Peyer's patch (tissue), 4 donors: Measurements from ENCODE around the gene SAP130. TPM values are rescaled to one million over a fixed set of nuclear protein-coding genes. Genes with fewer than 3 reads are reported as not detected.

Experiments
- DNase-seq, 3 donors: peaks; one replicate each; pipeline ENCODE4 v3.0.0-alpha.2; 2017 to 2019
- H3K27ac ChIP-seq, 4 donors: fragments of 200-600 bp; sonication (generic); one replicate each; pipeline ENCODE4 v1.5.1; 2016 to 2019
- H3K27me3 ChIP-seq, 2 donors: fragments of 200-600 bp; sonication (generic); one replicate each; pipeline ENCODE4 v1.5.1; 2019
- H3K36me3 ChIP-seq, 3 donors: fragments of 200-600 bp; sonication (generic); one replicate each; pipeline ENCODE4 v1.5.1; 2016 to 2019
- H3K4me1 ChIP-seq, 4 donors: fragments of 200-600 bp; sonication (generic); one replicate each; pipeline ENCODE4 v1.5.1; 2016 to 2019
- H3K4me3 ChIP-seq, 4 donors: fragments of 200-600 bp; sonication (generic); 1 replicate in 3 of 4; 2 replicates in 1 of 4; pipeline ENCODE4 v1.5.1; 2016 to 2019; ENCODE audit warnings: mild to moderate bottlenecking in 1 of 4
- H3K9me3 ChIP-seq, 4 donors: fragments of 200-600 bp; sonication (generic); one replicate each; pipeline ENCODE4 v1.5.1; 2016 to 2019; ENCODE audit warnings: mild to moderate bottlenecking in 1 of 4
- POLR2A ChIP-seq, 2 donors: fragments of 450-650 bp; IDR thresholded peaks; one replicate each; pipeline ENCODE4 v1.5.1; 2017; ENCODE audit warnings: antibody characterized with exemption in 2 of 2, mild to moderate bottlenecking in 2 of 2, moderate library complexity in 2 of 2
- total RNA-seq, 4 donors: library from RNA; depleted of rRNA; stranded (reverse); fragments of >200 nt; gene quantifications; one replicate each; pipeline ENCODE4 v1.1.0, GENCODE V29; 2016
- TF ChIP-seq, protein P1 (sequence below), 6 experiments: fragments of 450-650 bp in 4 of 6; fragments of 200-600 bp in 2 of 6; sonication (generic) in 1 of 6; IDR thresholded peaks; one replicate each; pipeline ENCODE4 v1.5.1; 2017 to 2019; ENCODE audit warnings: antibody characterized with exemption in 6 of 6, mild to moderate bottlenecking in 3 of 6, moderate library complexity in 1 of 6

The SAP130 gene
- total RNA-seq, 4 donors from 2014 or later: 9.3 to 20.4 (median 15.6) TPM

DNA sequence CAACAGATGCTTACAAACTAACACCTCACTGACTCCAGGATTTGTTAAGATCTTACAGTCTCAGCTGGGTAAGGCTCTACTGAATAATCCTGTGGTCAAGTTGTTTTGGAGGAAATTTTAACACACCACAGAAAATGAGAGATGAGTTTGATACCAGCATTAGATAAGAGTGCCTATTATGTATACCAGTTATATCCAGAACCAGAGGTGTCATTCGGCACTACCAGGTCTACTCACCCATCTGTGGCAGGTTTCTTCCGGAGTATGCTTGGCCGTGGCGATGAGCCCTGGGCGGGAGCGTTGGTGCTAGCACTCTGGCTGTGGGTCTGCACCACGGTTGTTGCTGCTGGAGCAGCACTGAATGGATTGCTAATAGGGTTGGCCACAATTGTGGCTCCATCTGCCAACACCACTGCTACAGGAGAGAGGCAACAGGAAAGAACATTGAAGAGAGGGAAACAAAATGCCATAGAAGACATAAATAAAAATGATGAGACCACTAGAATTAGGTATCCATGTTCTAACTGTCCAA, 41.2 kb downstream of the SAP130 start:
- no peak overlapping the region for H3K27ac ChIP-seq

DNA sequence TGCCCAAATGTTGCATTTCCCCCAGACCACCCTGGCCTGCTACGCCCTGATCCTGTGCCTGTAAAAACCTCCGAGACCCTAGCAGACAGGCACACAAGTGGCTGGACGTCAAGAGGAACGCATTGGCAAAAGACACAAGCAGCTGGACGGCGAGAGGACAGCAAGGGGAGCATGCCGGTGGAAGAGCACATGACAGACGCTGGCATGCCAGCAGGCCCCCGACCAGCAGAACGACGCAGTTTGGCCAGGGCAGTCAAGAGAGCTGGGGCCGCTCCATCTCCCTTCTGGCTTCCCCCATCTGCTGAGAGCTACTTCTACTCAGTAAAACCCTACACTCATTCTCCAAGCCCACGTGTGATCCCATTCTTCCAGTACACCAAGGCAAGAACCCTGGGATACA, 42.1 kb downstream of the SAP130 start:
- no peak for DNase-seq
- Histone ChIP-seq H3K4me1 (no peaks in the 10 kb centered on the region), H3K4me3 (no peak overlapping the region), H3K9me3 (no peaks in the 10 kb centered on the region), H3K27me3 (no peaks in the 10 kb centered on the region), H3K36me3 (peaks cover 0 to 84% (median 0%) of the 10 kb centered on the region in 3 donors), H3K27ac (no peak overlapping the region)
- no peak for TF ChIP-seq POLR2A (IDR thresholded peaks at IDR 0.05)
- TF ChIP-seq, protein P1, sequence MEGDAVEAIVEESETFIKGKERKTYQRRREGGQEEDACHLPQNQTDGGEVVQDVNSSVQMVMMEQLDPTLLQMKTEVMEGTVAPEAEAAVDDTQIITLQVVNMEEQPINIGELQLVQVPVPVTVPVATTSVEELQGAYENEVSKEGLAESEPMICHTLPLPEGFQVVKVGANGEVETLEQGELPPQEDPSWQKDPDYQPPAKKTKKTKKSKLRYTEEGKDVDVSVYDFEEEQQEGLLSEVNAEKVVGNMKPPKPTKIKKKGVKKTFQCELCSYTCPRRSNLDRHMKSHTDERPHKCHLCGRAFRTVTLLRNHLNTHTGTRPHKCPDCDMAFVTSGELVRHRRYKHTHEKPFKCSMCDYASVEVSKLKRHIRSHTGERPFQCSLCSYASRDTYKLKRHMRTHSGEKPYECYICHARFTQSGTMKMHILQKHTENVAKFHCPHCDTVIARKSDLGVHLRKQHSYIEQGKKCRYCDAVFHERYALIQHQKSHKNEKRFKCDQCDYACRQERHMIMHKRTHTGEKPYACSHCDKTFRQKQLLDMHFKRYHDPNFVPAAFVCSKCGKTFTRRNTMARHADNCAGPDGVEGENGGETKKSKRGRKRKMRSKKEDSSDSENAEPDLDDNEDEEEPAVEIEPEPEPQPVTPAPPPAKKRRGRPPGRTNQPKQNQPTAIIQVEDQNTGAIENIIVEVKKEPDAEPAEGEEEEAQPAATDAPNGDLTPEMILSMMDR (IDR thresholded peaks at IDR 0.05): no peak

More for the DNA sequence above, 41.2 kb downstream of the SAP130 start:
- no peak for DNase-seq
- Histone ChIP-seq H3K36me3 (peaks cover 0 to 90% (median 0%) of the 10 kb centered on the region in 3 donors), H3K4me3 (no peak overlapping the region), H3K4me1 (no peaks in the 10 kb centered on the region), H3K27me3 (no peaks in the 10 kb centered on the region), H3K9me3 (no peaks in the 10 kb centered on the region)
- no peak for TF ChIP-seq POLR2A (IDR thresholded peaks at IDR 0.05)
- TF ChIP-seq, protein P1 (IDR thresholded peaks at IDR 0.05): no peak

DNA sequence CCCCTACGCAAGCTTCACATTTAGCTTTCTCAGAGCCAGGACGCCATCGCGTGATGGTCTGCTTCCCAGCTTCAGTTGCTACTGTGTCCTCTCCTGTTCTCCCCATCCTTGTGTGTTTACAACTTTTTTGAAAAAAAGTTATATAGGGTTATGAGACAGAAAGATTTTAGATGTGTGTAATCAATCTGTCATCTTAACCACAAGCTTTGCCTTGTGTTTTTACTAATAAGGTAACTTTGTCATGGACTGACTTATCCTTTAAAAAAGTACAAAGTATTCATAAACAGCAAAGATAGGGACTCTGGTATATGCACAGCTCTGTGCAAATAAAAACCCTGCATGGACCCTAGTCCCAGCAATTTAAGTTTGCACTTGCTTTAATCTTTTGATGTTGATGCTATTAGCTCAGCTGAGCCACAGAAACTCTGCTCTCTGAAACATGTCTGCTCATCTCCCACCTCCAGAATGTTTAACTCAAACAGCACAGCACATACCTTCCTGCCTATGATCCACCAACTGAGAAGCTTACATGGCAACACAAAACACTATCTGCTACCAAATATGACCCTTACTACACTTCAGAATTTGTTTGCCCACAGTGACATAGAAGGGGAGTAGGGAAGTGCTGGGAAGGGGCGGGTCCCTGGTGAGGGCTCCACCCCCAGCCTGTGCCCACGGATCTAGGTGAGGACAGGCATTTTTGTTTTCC, 42.7 kb downstream of the SAP130 start:
- Histone ChIP-seq H3K36me3 (peaks cover 0 to 84% (median 0%) of the 10 kb centered on the region in 3 donors), H3K4me1 (no peaks in the 10 kb centered on the region), H3K4me3 (no peak overlapping the region), H3K27ac (no peak overlapping the region), H3K9me3 (no peaks in the 10 kb centered on the region), H3K27me3 (no peaks in the 10 kb centered on the region)
- no peak for DNase-seq
- no peak for TF ChIP-seq POLR2A (IDR thresholded peaks at IDR 0.05)
- TF ChIP-seq, protein P1 (IDR thresholded peaks at IDR 0.05): no peak

DNA sequence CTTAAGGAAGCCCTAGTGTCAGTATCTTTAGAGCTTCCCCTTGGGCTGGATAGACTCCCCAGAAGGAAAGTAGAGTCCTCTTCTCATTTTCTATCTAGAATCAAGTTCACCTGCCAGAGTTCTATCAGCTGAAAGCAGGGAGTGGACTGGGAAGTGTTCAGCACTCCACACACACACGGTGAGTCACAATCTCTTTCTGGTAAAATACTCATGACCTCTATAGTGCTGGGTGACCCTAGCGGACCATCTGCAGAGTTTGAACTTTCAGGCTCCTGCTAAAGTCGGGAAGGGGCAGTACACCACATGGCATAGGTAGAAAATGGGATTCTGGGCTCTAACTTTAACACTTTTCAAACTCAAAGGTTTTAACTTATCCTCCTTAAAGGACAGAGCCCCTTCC, 43.3 kb downstream of the SAP130 start:
- DNase-seq: no peak
- TF ChIP-seq, protein P1 (IDR thresholded peaks at IDR 0.05): no peak
- TF ChIP-seq POLR2A (IDR thresholded peaks at IDR 0.05): no peak
- Histone ChIP-seq H3K27me3 (no peaks in the 10 kb centered on the region), H3K4me1 (no peaks in the 10 kb centered on the region), H3K9me3 (no peaks in the 10 kb centered on the region), H3K27ac (no peak overlapping the region), H3K4me3 (no peak overlapping the region), H3K36me3 (peaks cover 0 to 84% (median 0%) of the 10 kb centered on the region in 3 donors)

DNA sequence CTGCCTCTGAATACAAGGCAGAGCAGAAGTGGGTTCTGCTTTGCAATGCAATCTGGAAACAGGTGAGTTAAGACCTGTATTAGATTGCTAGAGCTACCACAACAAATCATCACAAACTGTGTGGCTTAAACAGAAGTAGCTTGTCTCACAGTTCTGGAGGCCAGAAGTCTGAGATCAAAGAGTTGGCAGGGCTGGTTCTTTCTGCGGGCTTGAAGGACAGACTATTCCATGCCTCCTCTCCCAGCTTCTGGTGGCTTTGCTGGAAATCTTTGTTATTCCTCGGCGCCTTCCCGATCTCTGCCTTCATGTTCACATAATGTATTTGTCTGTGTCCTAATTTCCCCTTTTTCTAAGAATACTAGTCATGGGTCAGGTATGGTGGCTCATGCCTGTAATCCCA, 58.4 kb downstream of the SAP130 start:
- no peak overlapping the region for H3K27ac ChIP-seq
- no peaks in the 10 kb centered on the region for H3K27me3 ChIP-seq
- no peak for DNase-seq
- H3K4me1 ChIP-seq: no peaks in the 10 kb centered on the region
- TF ChIP-seq, protein P1 (IDR thresholded peaks at IDR 0.05): no peak
- TF ChIP-seq POLR2A (IDR thresholded peaks at IDR 0.05): no peak
- H3K4me3 ChIP-seq: no peak overlapping the region
- H3K9me3 ChIP-seq: no peaks in the 10 kb centered on the region
- H3K36me3 ChIP-seq: peaks cover 0 to 71% (median 3%) of the 10 kb centered on the region in 3 donors
